Stomach (tissue), 4 donors: ENCODE results near the gene PHLPP2.

Experiments used
- CTCF ChIP-seq, 7 experiments: fragments of 450-650 bp in 4 of 7; fragments of 200-600 bp in 3 of 7; sonication (generic) in 3 of 7; IDR thresholded peaks; one replicate each; pipeline ENCODE4 v1.5.1; 2016 to 2019; ENCODE audit warnings: antibody characterized with exemption in 7 of 7, control low read depth in 2 of 7, mild to moderate bottlenecking in 1 of 7
- EP300 ChIP-seq: sonication (generic); formaldehyde crosslinking; IDR thresholded peaks from one replicate; pipeline ENCODE4 v1.6.1; 2017; ENCODE audit warnings: antibody characterized with exemption
- POLR2A ChIP-seq, 4 donors: fragments of 450-650 bp; IDR thresholded peaks; one replicate each; pipeline ENCODE4 v1.6.1; 2016; ENCODE audit warnings: antibody characterized with exemption in 4 of 4, control low read depth in 2 of 4, mild to moderate bottlenecking in 1 of 4, moderate library complexity in 1 of 4
- POLR2AphosphoS5 ChIP-seq, 3 donors: sonication (generic); formaldehyde crosslinking; IDR thresholded peaks; one replicate each; pipeline ENCODE4 v1.6.1; 2016; ENCODE audit warnings: antibody characterized with exemption in 3 of 3

- TF ChIP-seq CTCF (IDR thresholded peaks at IDR 0.05): no peak
- TF ChIP-seq POLR2AphosphoS5 (IDR thresholded peaks at IDR 0.05): no peak
- no peak for TF ChIP-seq POLR2A (IDR thresholded peaks at IDR 0.05)
- no peak for TF ChIP-seq EP300
Observed at GRCh38 chr16:71626018-71626857, 98.3 kb downstream of the PHLPP2 start, which contains the start of gene MARVELD3.
